ENCODE measurements around the gene SPOCD1.
A peak's percentile ranks its signal among the peaks of the same experiment; 100 is the strongest.

The SPOCD1 gene

GRCh38 chr1:31771891-31772668 is 43.7 kb downstream of the SPOCD1 start:
- TF ChIP-seq ZNF274 (IDR thresholded peaks at IDR 0.05; ENCODE audit: low read depth, low read length), result no peak
- H3K4me3 ChIP-seq (ENCODE audit: low read length), result no peak overlapping the region

GRCh38 chr1:31769720-31770390 is 46.0 kb downstream of the SPOCD1 start:
- no peak for TF ChIP-seq ZNF274 (IDR thresholded peaks at IDR 0.05; ENCODE audit: low read depth, low read length)
- no peak overlapping the region for H3K4me3 ChIP-seq (ENCODE audit: low read length)

- no peak overlapping the region for H3K4me3 ChIP-seq (ENCODE audit: low read length)
- no peak for TF ChIP-seq ZNF274 (IDR thresholded peaks at IDR 0.05; ENCODE audit: low read depth, low read length)
These were observed 46.7 kb downstream of the SPOCD1 start for GRCh38 chr1:31768939-31769704.

- TF ChIP-seq ZNF274 (IDR thresholded peaks at IDR 0.05; ENCODE audit: low read depth, low read length), result no peak
- no peak overlapping the region for H3K4me3 ChIP-seq (ENCODE audit: low read length)
These were observed 47.4 kb downstream of the SPOCD1 start for GRCh38 chr1:31768407-31768907.

- TF ChIP-seq ZNF274 (IDR thresholded peaks at IDR 0.05; ENCODE audit: low read depth, low read length), result no peak
- no peak overlapping the region for H3K4me3 ChIP-seq (ENCODE audit: low read length)
These were observed 48.6 kb downstream of the SPOCD1 start for GRCh38 chr1:31767225-31767624.

- H3K4me3 ChIP-seq (ENCODE audit: low read length), result no peak overlapping the region
- TF ChIP-seq ZNF274 (IDR thresholded peaks at IDR 0.05; ENCODE audit: low read depth, low read length), result no peak
These were observed 50.3 kb downstream of the SPOCD1 start for GRCh38 chr1:31765516-31765915.

- H3K4me3 ChIP-seq (ENCODE audit: low read length), result no peak overlapping the region
- TF ChIP-seq ZNF274 (IDR thresholded peaks at IDR 0.05; ENCODE audit: low read depth, low read length), result no peak
These were observed 50.8 kb downstream of the SPOCD1 start for GRCh38 chr1:31765041-31765467.

- no peak for TF ChIP-seq ZNF274 (IDR thresholded peaks at IDR 0.05; ENCODE audit: low read depth, low read length)
- peak within 1 kb of the TSS; percentile 34; the same call in 1 of the 2 replicates for H3K4me3 ChIP-seq (ENCODE audit: low read length)
These were observed 51.3 kb downstream of the SPOCD1 start, which contains the start of gene ADGRB2 for GRCh38 chr1:31764312-31765040. Gene ADGRB2, minus strand, starts transcription at chr1:31764340. Its CDS starts 7,119 bp downstream, at chr1:31757221.

GRCh38 chr1:31763671-31764311 is 52.0 kb downstream of the SPOCD1 start:
- peak overlapping the region; percentile 34; the same call in 1 of the 2 replicates for H3K4me3 ChIP-seq (ENCODE audit: low read length)

GRCh38 chr1:31762726-31763670 is 52.8 kb downstream of the SPOCD1 start:
- TF ChIP-seq ZNF274 (IDR thresholded peaks at IDR 0.05; ENCODE audit: low read depth, low read length), result no peak

More at GRCh38 chr1:31763671-31764311, 52.0 kb downstream of the SPOCD1 start:
- no peak for TF ChIP-seq ZNF274 (IDR thresholded peaks at IDR 0.05; ENCODE audit: low read depth, low read length)

GRCh38 chr1:31762323-31762722 is 53.5 kb downstream of the SPOCD1 start:
- TF ChIP-seq ZNF274 (IDR thresholded peaks at IDR 0.05; ENCODE audit: low read depth, low read length), result no peak
- no peak overlapping the region for H3K4me3 ChIP-seq (ENCODE audit: low read length)

More at GRCh38 chr1:31762726-31763670, 52.8 kb downstream of the SPOCD1 start:
- H3K4me3 ChIP-seq (ENCODE audit: low read length), result peak overlapping the region; percentile 34; the same call in 1 of the 2 replicates

- TF ChIP-seq ZNF274 (IDR thresholded peaks at IDR 0.05; ENCODE audit: low read depth, low read length), result no peak
- H3K4me3 ChIP-seq (ENCODE audit: low read length), result no peak overlapping the region
These were observed 53.9 kb downstream of the SPOCD1 start for GRCh38 chr1:31761883-31762282.

Data from GM08714 (cell line).